ENCODE measurements around the gene AKT1S1.
"Not testable (repeated sequence)": the region's sequence is repeated elsewhere in the genome, so short reads cannot be mapped to it uniquely, and the experiment has no call there.

The AKT1S1 gene

DNA sequence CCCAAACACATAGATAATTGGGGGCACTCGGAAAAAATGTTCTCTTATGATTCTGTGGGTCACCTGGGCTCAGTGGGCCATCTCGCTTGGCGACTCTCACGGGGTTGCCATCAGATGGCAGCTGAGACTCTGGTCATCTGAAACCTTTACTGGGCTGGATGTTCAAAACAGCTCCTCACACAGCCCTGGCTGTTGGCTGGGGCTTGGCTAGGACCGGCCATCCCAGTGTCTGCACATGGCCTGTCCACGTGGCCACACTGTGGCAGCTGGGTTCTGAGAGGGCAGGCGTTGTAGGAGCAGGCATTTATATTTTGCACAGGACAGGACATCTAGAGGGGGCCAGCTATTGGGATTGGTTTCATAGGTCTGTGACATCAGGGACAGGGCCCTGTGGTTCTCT is 43.6 kb downstream of the AKT1S1 start:
- no peak for DNase-seq

DNA sequence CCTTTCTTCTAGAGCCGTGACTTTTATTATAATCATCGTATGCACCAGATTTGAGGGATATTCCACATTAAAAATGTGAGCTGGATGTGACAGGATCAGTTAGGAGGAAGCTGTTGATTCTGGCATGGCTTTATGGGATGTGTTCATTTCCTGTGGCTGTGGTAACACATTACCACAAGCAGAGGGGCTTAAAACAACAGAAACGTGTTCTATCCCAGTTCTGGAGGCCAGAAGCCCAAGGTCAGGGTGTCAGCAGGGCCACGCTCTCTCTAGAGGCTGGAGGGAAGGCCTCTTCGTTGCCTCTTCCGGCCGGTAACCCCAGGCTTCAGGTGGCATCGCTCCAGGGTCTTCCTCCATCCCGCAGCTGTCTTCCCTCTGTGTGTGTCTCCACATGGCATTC is 44.6 kb downstream of the AKT1S1 start:
- DNase-seq, result no peak

DNA sequence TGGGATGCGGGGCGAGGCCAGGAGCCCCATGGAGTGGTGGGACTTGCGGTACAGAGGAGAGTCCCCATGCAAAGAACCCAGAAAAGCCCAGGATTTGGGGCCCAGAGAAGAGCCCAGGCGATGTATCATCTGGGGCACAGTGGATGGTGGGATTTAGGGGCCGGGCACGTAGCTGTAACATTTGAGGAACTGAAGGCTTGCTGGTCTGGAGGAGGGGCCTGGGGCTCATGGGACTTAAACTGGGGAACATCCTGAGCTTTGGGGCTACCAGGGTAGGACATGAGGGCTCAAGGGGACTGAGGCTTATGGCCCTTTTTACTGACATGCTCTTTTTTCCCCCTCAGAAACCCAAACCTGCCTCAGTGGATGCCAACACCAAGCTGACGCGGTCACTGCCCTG is 45.6 kb downstream of the AKT1S1 start:
- DNase-seq, result no peak

DNA sequence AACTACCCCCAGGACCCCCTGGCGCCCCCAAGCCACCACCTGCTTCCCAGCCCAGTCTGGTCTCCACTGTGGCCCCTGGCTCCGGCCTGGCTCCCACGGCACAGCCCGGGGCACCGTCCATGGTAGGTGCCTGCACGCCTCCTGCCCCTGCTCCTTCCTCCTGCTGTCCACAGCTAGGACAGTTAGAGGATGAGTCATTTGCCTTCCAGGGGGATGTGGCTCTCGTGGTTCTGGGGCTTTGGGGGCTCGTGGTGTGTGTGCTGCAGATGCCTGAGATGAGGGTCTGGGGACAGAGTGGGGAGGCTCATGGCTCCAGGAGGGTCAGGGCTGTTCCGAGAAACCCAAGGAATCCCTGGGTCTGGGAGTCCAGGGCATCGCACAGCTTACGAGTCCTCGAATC is 46.4 kb downstream of the AKT1S1 start:
- no peak for DNase-seq

DNA sequence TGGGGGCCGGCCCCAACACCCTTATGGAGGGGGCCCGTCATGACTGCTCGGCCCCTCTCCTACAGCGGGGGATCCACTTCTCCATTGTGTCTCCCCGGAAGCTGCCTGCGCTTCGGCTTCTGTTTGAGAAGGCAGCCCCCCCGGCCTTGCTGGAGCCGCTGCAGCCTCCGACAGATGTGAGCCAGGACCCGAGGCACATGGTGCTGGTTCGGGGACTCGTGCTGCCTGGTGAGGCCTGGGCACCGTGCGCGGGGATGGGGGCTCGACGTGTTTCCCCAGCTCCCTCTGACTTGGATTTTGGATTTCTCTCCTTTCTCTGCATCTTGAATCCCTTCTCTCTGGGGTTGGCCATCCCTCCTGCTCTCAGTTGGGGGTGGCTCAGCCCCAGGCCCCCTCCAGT is 47.4 kb downstream of the AKT1S1 start:
- no peak for DNase-seq

DNA sequence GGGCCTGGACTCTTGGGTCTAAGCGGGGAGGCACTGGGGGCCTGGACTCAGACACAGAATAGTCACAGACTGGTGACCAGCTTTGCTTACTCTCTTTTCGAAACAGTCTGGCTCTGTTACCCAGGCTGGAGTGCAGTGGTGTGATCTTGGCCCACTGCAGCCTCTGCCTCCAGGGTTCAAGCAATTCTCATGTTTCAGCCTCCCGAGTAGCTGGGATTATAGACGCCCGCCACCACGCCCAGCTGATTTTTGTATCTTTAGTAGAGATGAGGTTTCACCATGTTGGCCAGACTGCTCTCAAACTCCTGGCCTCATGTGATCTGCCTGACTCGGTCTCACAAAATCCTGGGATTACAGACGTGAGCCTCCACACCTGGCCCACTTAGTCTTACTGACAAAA is 48.0 kb downstream of the AKT1S1 start:
- DNase-seq, result no peak

DNA sequence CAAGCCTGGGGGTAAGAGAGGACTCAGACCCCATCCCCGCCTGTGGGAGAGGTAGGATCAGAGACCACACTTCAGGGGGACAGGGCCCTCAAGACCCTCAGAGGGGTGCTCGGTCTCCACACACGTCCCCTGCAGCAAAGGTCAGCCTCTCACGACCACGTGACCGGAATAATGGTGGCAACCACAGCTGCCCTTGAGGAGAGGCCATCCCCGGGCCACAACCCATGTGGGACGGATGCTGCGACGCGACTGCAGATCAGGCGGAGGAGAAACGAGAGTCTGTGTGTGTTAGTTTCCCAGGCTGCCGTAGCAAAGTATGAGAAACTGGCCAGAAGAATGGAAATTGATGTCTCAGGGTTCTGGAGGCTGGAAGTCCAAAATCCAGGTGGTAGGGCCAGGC is 50.1 kb downstream of the AKT1S1 start:
- no peak for DNase-seq

DNA sequence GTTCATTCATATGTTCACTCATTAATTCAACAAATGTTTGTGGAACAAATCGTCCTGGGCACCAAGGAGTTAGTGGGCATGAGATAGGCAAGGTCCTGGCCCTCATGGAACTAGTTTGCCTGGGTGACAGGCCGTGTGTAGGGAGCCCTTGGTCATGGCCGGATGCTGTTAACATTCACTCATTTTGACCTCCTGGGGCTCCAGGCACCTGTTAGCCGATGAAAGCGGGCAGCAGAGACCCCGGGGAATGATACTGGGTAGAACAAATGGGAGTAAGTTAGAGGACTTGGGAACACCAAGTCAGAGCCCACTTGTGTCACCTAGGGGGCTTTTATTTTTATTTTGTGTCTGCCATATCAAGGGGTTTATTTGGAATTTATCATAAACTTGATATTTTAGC is 52.5 kb downstream of the AKT1S1 start:
- DNase-seq, result no peak

DNA sequence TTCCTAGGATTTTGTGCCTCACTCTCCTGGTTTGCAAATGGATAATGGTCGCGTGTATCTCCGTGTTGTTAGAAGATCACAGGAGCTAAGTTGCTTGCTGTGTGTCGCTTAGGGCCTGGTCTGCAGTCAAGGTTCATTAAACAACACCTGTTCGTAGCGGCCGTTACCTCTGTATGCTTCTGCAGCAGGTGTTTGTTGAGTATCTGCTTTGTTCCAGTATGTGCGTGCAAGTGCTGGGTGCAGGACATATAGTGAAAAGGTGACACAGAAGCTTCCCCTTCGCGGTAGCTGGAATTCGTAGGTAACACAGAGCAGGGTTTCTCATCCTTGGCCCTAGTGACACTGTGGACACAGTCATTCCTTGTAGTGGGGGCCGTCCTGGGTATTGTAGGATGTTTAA is 53.7 kb downstream of the AKT1S1 start:
- DNase-seq, result no peak

DNA sequence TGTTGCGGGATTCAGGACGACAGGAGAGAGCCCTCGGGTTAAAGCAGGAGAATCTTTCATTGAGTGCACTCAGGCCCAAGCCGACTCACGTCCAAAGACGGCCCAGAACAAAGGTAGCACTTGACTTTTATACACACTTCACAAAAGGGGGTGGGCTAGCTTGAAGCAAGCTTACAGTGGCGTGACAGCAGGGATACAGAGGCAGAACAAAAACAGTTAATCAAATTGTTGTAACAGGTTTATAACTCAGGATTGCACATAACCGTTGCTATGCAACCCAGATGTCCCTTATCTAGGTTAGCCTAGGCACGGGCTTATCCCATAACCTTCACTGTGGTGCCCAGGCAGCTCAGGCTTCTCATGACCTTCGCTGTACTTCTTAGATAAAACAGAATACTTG is 57.0 kb downstream of the AKT1S1 start:
- DNase-seq, result no peak

DNA sequence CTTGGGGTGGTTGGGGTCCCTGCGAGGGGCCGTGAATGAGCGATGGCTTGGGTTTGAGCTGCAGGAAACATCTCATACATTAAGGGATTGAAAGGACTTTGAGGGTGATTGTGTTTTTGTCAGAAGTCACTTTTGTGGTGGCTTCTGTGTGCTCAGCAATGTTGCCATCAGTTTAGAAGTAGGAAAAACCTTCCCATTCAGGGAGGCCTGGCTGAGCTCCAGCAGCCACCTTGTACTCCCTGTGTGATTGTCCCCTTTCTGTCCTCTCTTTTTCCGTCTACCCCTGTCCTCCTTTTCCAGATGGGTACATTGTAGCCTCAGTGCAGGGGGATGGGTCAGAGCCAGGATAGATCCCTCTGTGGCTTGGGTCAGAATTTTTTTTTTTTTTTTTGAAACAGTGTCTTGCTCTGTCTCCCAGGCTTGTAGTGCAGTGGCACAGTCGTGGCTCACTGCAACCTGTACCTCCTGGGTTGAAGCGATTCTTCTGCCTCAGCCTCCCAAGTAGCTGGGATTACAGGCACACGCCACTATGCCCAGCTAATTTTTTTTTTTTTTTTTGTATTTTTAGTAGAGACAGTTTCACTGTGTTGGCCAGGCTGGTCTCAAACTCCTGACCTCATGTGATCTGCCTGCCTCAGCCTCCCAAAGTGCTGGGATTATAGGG is 57.6 kb downstream of the AKT1S1 start:
- DNase-seq, result not testable (repeated sequence)
